IPS-18c (cell line): Measurements from ENCODE around the gene MAP3K6.

Experiments
- H3K4me3 ChIP-seq: 2 replicates; pipeline ENCODE4 v1.7.0; 2013; ENCODE audit warnings: low read depth, mild to moderate bottlenecking, low read length, moderate library complexity; ENCODE audit not compliant: insufficient read depth
- H3K9me3 ChIP-seq: one replicate; pipeline ENCODE4 v1.6.1; 2013; ENCODE audit warnings: mild to moderate bottlenecking, low read length, moderate library complexity; ENCODE audit not compliant: control insufficient read depth, insufficient read depth

The MAP3K6 gene

DNA sequence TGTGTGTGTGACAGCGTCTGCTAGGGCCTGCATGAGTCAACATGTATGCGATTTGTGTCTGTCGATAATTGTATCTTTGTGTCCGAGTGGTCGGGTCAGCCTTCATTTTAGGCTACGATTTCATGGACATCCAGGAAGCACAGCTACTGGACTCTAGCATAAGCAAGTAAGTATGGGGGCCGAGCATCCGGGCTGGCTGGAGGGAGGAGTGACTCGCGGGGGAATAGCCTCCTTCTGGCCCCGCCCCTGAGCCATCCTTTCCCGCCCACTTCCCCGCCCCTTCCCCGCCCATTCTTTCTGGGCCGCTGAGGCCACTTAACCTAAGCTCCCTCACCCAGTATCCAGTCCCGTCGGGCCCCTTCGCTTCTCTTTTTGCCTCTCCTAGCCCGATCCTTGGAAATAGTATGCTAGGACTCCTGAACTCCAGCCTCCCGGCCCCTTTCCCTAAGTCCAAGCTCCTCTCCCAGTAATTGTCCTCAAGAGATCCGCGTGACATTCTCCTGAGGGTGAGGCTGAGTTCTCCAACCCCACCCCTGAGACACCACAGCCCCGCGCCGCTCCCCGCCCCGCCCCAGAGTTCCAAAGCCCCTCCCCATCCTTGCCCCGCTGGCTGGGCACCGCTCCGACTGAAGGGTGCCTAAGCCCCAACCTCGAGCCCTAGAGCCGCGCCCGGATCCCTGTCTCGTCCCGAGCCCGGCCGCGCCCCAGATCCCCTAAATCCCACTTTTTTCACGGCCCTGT lies 1.2 kb downstream of the MAP3K6 start:
- H3K4me3 ChIP-seq: peak overlapping the region; percentile 67
- H3K9me3 ChIP-seq: no peaks in the 10 kb centered on the region

DNA sequence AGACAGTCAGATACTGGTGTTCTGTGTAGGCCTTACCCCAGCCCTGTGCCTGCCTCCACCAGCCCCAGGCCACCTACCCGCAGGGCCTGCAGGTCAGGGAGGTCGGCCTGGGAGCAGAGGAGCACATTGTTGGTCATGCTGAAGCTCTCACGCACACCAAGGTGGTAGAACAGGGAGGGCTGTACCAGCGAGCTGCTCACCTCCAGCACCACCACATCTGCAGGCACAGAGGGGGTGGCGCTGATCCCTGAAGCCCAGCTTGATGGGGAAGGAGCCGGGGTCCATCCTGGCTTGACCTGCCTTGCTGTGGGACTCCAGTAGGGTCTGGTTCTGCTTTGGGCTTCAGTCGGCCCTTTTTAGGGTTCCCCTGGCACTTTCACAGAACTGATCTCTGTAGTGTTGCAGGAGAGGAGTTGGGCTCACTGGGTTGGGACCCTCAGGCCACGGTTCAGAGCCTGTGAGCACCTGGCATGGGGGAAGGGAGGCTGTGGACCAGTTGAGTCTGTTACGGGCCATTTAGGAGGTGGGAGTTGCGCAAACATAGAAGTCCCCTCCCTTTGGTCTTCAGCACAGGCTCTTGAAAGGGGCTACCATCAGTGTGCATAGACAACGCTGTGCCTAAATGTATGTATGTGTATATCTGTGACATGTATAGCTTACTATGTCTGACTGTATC lies 1.9 kb downstream of the MAP3K6 start:
- H3K4me3 ChIP-seq: no peak overlapping the region
- H3K9me3 ChIP-seq: no peaks in the 10 kb centered on the region

DNA sequence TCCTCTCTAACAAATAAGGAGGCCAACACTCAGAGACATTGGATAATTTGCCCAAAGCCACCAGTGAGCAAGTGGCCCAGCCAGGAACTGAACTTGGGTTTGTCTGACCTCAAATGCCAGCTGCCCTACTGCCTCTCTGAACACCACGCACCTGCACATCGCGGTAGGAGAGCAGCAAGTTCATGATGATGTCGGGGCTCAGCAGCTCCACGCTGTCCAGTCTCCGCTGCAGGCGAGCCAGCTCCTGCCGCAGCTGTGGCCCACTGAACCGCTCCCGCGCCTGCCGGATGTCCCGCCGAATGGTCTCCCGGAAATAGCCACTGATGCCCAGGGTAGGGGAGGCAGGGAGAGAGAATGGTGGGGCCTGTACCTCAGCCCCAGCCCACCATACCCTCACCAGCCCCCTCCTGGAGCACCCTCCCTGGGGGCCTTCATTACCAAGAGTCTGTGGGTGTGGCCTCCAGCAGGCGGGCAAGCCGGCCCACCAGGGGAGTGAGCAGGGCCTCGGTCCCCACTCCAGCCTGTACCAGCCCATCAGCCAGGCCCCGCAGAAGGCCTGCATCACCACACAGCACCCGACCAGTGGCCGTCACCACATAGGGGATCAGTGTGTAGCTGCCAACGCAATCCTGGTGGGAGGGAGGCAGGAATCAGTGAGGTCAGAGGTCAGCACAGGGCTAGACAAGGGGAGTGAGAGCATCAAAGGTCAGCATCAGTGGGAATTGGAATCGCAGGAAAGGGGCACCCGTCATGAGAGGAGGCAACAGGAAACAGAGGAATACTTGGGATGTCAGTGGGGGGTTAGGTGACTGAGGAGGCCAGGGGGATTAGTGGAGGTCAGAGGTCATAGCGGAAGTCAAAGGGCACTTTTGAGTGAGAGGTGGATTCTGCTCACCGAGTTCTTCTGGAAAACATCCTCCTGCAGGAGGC lies 2.7 kb downstream of the MAP3K6 start:
- no peak overlapping the region for H3K4me3 ChIP-seq
- H3K9me3 ChIP-seq: no peaks in the 10 kb centered on the region

DNA sequence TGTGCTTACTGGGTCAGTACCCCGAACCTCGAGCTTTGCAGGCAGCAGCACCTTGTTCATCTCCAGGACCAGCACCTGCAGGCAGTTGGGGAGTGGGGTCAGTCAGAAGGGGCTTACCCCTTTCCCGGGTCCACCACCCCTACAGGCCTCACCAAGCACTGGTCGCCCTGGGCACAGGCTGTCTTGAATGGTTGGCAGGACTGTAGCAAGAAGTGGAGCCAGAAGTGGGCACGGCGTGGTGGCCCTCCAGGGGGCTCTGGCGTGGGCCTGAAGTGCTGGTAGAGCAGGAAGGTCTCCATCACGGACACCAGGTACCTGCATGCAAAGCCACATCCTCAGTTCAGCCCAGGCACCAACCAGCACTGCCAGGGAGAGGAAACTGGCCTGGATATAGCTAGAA lies 5.2 kb downstream of the MAP3K6 start:
- no peaks in the 10 kb centered on the region for H3K9me3 ChIP-seq
- no peak overlapping the region for H3K4me3 ChIP-seq

DNA sequence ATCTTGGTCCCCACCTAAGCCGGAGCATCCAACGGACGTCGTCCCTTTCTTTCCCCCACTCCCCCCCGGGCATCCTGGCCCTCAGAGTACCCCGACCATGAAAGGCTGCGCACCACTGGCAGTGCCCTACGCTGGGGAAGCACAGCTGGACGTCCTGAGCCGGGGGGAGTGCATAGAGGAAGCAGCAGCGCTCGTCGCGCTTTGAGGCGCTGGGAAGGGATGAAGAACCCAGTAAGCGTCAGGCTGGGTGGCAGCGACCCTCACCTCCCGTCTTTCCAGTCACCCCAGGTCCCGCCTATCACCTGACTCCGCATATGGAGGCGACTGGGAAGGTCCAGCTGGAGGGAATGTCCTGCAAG lies 5.7 kb downstream of the MAP3K6 start:
- no peaks in the 10 kb centered on the region for H3K9me3 ChIP-seq
- peak overlapping the region; percentile 85 for H3K4me3 ChIP-seq

DNA sequence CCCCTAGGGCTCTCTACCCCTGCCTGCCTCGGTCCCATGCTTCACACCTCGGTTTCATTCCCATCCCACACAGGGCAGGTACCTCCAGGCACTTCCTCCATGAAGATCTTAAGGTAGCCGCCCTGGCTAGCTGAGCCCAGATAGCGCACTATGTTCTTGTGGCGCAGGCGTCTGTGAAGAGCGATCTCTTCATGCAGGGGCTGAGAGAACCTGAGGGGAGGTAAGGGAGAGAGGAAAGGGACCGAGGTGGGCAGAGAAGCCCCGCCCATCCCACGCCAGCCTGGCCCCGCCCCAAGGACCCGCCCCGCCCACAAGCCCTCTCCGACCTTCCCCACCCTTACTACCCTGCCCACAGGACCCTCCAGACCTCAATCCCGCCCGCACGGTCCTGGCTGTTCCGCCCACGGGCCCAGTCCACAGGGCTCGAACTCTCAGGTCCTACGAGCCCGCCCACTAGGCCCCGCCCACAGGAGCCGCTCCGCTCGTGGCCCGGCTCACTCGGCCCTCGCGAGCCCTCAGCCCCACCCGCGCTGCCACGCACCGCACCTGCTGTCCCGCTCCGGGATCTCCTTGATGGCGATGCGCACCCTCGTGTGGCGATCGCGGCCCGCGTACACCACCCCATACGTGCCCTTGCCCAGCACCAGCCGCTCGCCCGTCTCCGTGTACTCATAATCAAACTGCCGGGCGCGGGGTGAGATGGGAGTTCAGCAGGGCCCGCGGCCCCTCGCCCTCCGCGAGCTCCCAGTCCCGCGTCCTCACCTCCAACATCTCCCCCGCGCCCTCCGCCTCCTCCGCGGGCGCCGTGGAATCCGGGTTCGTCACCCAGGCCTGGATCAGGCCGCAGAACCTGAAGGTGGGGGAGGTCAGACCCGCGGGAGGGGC lies 6.4 kb downstream of the MAP3K6 start:
- Histone ChIP-seq H3K4me3 (peak overlapping the region; percentile 85), H3K9me3 (no peaks in the 10 kb centered on the region)

DNA sequence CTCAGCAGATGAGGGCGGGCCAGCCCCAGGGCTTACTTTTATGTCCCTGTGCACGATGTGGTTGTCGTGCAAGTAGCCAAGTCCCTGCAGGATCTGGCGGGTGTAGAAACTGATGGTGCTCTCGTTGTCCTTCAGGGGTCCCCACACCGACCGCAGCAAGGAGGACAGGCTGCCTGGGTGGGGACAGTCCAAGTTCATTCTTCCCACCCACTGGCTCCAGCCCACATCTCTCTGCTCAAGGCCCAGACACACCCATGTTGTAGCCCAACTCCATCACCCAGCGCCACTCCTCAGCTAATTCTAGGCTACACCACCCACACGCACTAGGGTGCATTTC lies 7.0 kb downstream of the MAP3K6 start:
- Histone ChIP-seq H3K4me3 (peak overlapping the region; percentile 85), H3K9me3 (no peaks in the 10 kb centered on the region)

DNA sequence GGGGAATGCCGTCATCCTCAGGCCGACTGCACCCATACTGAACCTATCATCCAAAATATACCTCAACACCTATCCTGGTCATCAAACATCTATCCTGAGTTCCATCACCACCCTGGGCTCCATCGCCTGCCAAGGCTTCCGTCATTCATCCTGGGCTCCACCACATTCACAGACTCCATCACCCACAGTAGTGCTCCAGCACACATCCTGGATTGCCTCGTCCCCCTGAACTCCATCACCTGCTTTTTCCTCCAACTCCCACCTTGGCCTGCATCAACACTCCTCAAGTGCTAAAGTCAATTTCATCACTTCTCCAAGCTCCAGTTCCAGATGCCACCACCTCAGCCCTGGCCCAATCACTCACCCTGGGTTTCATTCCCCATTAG lies 7.8 kb downstream of the MAP3K6 start:
- H3K4me3 ChIP-seq: no peak overlapping the region
- no peaks in the 10 kb centered on the region for H3K9me3 ChIP-seq

DNA sequence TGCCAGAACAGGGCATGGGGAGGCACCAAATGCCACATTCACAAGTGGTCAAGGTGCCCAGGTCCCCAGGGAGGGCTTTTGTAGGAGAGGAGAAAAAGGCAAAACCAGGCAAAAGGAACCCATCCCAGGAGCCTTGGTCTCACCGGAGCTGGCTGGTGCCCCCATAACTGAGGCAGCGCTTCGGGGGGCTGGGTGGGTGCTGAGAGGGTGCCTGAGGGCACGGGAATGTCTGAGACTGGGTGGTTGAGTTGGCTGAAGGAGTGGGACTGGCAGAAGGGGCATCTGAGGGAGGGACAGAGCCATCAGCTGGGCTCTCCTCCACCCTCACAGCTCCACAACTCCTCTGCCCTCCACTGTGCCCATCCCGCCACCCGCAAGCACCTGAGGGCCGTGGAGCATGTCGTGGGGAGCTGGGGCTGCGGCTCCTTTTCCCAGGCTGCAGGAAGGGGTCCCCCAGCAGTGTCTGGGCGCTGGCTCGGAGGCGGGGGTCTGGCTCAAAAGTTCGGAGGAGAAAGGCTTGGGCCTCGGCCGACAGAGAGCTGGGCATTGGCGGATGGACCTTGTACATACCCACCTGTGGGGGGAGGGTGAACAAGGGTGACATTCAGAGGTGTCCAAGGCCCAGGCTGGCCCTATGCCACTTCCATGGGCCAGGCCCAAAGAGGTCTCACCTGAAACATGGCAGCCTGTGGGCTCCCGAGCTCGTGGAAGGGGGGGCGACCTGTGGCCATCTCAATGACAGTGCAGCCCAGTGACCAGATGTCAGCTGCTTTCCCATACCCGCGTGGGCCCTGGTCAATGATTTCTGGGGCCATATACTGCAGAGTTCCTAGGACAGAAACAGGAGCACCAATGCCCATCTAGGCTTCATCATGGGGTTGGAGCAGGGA lies 8.5 kb downstream of the MAP3K6 start:
- Histone ChIP-seq H3K4me3 (no peak overlapping the region), H3K9me3 (no peaks in the 10 kb centered on the region)

DNA sequence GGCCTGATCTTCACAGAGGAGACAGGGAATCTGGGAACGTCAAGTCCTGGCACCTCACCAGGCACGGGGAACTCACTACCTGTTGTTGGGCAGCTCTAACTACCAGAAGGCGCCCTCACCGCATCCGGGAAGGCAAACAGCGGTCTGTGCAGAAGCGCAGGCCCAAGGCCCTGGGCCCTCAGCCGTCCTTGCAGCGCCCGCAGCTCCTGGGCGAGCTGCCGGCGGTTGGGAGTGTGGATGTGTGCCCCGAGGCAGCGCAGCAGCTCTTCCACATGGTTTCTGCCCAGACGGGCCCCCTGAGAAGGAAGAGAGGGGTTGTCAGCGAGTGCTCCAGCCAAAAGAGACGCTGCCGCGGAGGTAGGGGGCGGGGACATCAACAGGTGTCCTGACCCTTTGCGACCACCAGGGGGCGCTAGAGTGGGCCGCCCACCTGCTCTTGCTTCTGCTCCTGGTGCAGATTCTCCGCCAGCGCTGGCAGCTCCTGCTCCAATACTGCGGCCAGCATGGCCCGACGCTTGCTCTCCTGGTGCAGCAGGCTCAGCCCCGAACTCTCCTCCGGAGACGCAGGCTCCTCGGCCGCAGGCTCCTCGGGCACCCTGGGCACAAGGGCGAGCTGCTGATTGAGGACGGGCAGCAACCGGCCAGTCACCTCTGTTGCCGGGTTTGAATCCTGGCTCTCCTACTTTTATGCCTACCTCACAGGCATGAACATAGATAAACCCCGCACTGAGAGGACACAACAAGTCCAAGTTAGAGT lies 9.3 kb downstream of the MAP3K6 start:
- H3K4me3 ChIP-seq: peak overlapping the region; percentile 24
- no peaks in the 10 kb centered on the region for H3K9me3 ChIP-seq

DNA sequence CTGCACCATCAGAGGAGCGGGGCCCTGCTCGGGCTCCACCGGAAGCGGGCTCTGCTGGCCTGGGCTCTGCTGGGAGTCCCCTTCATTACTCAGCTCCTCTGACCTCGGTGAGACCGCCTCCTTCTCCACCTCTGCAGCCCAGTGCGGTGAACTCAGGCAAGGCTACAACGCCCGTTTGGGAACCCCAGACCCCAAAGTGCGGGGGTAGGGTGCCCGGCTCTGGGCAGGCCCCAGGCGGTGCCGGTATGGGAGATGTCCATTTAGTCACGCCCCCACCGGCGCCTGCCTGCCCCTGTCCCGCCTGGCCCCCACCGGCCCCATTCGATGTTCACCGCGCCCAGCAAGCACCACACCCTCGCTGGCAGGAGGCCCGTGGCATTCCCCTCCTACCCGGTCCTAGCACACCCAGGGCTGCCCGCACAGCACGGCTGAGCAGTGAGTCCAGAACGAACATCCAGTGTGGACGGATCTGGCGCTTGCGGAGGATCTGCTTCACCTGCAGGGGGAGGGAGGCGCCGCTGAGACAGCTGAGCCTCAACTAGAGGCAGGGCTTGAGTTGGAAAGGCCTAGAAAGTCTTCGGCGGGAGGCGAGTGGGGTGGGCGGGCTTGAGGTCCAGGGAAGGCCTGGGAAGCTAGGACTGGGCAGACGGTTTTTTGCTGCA lies 10.0 kb downstream of the MAP3K6 start:
- H3K9me3 ChIP-seq: no peaks in the 10 kb centered on the region
- no peak overlapping the region for H3K4me3 ChIP-seq

DNA sequence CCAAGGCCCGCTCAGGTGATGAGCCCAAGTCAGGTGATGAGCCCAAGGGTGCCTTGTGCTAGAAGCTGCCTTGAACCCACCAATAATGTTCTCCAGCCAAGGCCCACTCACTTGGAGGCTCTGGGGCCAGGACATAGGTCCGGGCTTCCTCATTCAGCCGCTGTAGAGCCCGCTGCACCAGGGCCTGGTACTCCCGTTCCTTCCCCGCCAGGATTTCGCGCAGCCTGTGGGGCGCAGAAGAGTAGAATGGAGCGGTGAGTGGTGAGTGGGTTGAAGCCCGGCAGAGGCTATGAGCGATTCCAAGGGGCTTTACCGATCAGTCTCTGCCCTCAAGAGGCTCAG lies 10.5 kb downstream of the MAP3K6 start:
- H3K9me3 ChIP-seq: no peaks in the 10 kb centered on the region
- no peak overlapping the region for H3K4me3 ChIP-seq

DNA sequence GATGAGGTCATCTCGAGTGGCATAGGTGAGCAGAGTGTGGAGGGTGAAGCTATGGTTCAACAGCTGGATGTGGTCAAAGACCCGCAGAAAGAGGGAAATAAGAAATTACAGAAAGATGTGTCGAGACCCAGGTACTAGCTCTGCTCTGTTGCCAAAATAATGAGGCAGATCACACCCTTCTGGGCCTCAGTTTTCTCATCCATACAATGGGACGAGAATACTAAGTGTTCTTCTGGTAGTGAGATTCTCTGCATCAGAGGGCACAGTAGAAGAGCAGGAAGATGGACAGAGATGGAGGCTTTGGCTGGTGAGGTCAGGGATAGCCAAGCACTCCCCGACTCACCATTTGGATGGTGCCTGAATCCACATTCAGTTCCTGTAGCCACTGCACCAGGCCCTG lies 11.1 kb downstream of the MAP3K6 start:
- Histone ChIP-seq H3K9me3 (no peaks in the 10 kb centered on the region), H3K4me3 (no peak overlapping the region)

DNA sequence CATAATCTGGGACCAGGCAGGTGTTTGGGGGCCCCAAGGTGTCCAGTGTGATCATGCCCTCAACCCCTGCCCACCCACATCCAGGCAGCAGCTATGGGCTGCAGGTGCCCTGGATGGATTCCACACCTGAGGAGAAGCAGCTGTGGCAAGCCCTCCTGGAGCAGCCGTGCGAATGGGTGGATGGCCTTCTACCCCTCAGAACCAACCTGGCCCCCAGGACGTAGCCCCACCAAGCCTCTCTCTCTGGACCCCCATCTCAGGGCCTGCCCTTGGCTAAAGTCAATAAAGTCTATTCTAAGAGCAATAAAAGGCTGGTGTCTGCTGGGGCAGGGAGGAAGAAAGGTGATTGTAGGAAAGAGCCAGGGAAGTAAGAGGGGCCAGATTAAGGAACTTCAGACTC lies 13.1 kb downstream of the MAP3K6 start:
- H3K4me3 ChIP-seq: no peak overlapping the region
- peaks cover 2% of the 10 kb centered on the region for H3K9me3 ChIP-seq

DNA sequence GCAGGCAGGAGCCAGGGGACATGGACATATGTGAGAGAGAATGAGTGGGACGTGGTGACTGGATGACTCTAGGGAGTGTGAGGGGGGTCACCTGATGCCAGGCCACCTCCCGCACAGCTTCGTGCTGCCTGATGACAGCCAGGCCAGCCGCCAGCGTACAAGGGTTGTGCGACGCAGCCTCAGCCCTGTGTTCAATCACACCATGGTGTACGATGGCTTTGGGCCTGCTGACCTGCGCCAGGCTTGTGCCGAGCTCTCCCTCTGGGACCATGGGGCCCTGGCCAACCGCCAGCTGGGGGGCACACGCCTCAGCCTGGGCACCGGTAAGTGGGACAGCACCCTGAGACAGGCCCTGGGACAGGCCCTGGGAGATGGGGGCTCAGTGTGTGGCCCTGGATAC lies 13.6 kb downstream of the MAP3K6 start:
- no peak overlapping the region for H3K4me3 ChIP-seq
- peaks cover 2% of the 10 kb centered on the region for H3K9me3 ChIP-seq
